ENCODE results near the gene ATG5. TPM values are rescaled to one million over a fixed set of nuclear protein-coding genes. Genes with fewer than 3 reads are reported as not detected.

Gene ATG5
- total RNA-seq, 1 donor from 2014 or later, result 40.8 TPM

GRCh38 chr6:106363401-106364138 is 38.0 kb upstream of the ATG5 start:
- H3K4me1 Mint-ChIP-seq (ENCODE audit: low read depth), result peaks cover 1% of the 10 kb centered on the region
- no peak for TF ChIP-seq CTCF (IDR thresholded peaks at IDR 0.05; ENCODE audit: unreplicated experiment)
- H3K36me3 Mint-ChIP-seq (ENCODE audit: insufficient read depth), result no peaks in the 10 kb centered on the region
- H3K27ac Mint-ChIP-seq, result no peak overlapping the region
- H3K9me3 Mint-ChIP-seq (ENCODE audit: low read depth), result no peaks in the 10 kb centered on the region
- peaks cover 13% of the 10 kb centered on the region for H3K27me3 Mint-ChIP-seq
- no peak for DNase-seq (ENCODE audit: low spot score, unreplicated experiment)
- H3K4me3 Mint-ChIP-seq (ENCODE audit: low read depth), result no peak overlapping the region

GRCh38 chr6:106360989-106361430 is 35.5 kb upstream of the ATG5 start:
- peaks cover 25% of the 10 kb centered on the region for H3K27me3 Mint-ChIP-seq
- H3K4me1 Mint-ChIP-seq (ENCODE audit: low read depth), result peaks cover 1% of the 10 kb centered on the region
- H3K4me3 Mint-ChIP-seq (ENCODE audit: low read depth), result peak overlapping the region; percentile 86
- H3K27ac Mint-ChIP-seq, result peak overlapping the region; percentile 67
- H3K36me3 Mint-ChIP-seq (ENCODE audit: insufficient read depth), result no peaks in the 10 kb centered on the region
- no peak for TF ChIP-seq CTCF (IDR thresholded peaks at IDR 0.05; ENCODE audit: unreplicated experiment)
- DNase-seq (ENCODE audit: low spot score, unreplicated experiment), result no peak
- no peaks in the 10 kb centered on the region for H3K9me3 Mint-ChIP-seq (ENCODE audit: low read depth)

- Mint-ChIP-seq H3K27ac (peak within 1 kb of the TSS; percentile 83), H3K4me3 (ENCODE audit: low read depth) (peak within 1 kb of the TSS; percentile 86), H3K4me1 (ENCODE audit: low read depth) (peaks cover 1% of the 10 kb centered on the region), H3K9me3 (ENCODE audit: low read depth) (no peaks in the 10 kb centered on the region), H3K36me3 (ENCODE audit: insufficient read depth) (no peaks in the 10 kb centered on the region), H3K27me3 (peaks cover 30% of the 10 kb centered on the region)
- DNase-seq (ENCODE audit: low spot score, unreplicated experiment), result peak; percentile 96
- TF ChIP-seq CTCF (IDR thresholded peaks at IDR 0.05; ENCODE audit: unreplicated experiment), result peak; percentile 100
Measured at GRCh38 chr6:106360410-106360988, 34.9 kb upstream of the ATG5 start, which contains the start of gene CRYBG1. CRYBG1 (plus strand) TSS chr6:106360717; CDS start chr6:106360909, 192 bp downstream.

- no peak for DNase-seq (ENCODE audit: low spot score, unreplicated experiment)
- Mint-ChIP-seq H3K4me3 (ENCODE audit: low read depth) (peak overlapping the region; percentile 72), H3K9me3 (ENCODE audit: low read depth) (no peaks in the 10 kb centered on the region), H3K27ac (peak overlapping the region; percentile 83), H3K4me1 (ENCODE audit: low read depth) (peaks cover 1% of the 10 kb centered on the region), H3K36me3 (ENCODE audit: insufficient read depth) (no peaks in the 10 kb centered on the region), H3K27me3 (peaks cover 32% of the 10 kb centered on the region)
- TF ChIP-seq CTCF (IDR thresholded peaks at IDR 0.05; ENCODE audit: unreplicated experiment), result no peak
Measured at GRCh38 chr6:106359959-106360409, 34.4 kb upstream of the ATG5 start.

GRCh38 chr6:106356378-106356777 is 30.8 kb upstream of the ATG5 start:
- Mint-ChIP-seq H3K4me3 (ENCODE audit: low read depth) (no peak overlapping the region), H3K4me1 (ENCODE audit: low read depth) (peaks cover 1% of the 10 kb centered on the region), H3K27ac (no peak overlapping the region), H3K9me3 (ENCODE audit: low read depth) (peaks cover 5% of the 10 kb centered on the region), H3K36me3 (ENCODE audit: insufficient read depth) (peaks cover 3% of the 10 kb centered on the region), H3K27me3 (peaks cover 28% of the 10 kb centered on the region)
- DNase-seq (ENCODE audit: low spot score, unreplicated experiment), result no peak
- no peak for TF ChIP-seq CTCF (IDR thresholded peaks at IDR 0.05; ENCODE audit: unreplicated experiment)
